D721Med (cell line): Measurements from ENCODE around the gene DCN.
A peak's percentile ranks its signal among the peaks of the same experiment; 100 is the strongest.

Experiments used
- DNase-seq: peaks from one replicate; pipeline ENCODE4 v3.0.0; 2011; ENCODE audit warnings: low spot score; ENCODE audit not compliant: insufficient read length
- FAIRE-seq: peaks from 2 replicates; lab custom pipeline; 2011; peaks lifted over from hg19 to GRCh38; lab: Jason Lieb, UNC
- TF ChIP-seq, protein P1 (sequence below): IDR thresholded peaks from 2 replicates; pipeline ENCODE4 v1.5.1; 2012; ENCODE audit warnings: mild to moderate bottlenecking, control low read depth; ENCODE audit not compliant: insufficient read depth; ENCODE audit errors: missing control alignments

Gene DCN

DNA sequence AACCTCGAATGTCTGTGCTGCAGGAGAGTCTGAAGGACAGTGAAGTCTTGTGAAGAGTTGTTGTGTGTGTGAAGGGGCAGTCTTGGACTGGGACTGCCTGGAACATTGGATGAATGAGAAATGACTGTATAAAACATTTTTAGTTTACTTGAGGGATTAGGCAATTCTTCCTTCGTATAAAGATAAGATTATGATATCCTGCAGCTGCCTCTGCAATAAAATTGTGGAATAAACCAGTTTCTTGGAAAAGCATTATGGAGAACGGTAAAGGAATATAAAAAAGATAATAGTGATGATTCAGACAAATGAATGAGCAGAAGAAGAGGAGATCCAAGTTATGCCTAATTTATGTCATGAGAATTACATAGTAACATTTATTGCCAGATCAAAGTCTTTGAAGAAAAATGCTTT, 40.4 kb downstream of the DCN start:
- TF ChIP-seq, protein P1, sequence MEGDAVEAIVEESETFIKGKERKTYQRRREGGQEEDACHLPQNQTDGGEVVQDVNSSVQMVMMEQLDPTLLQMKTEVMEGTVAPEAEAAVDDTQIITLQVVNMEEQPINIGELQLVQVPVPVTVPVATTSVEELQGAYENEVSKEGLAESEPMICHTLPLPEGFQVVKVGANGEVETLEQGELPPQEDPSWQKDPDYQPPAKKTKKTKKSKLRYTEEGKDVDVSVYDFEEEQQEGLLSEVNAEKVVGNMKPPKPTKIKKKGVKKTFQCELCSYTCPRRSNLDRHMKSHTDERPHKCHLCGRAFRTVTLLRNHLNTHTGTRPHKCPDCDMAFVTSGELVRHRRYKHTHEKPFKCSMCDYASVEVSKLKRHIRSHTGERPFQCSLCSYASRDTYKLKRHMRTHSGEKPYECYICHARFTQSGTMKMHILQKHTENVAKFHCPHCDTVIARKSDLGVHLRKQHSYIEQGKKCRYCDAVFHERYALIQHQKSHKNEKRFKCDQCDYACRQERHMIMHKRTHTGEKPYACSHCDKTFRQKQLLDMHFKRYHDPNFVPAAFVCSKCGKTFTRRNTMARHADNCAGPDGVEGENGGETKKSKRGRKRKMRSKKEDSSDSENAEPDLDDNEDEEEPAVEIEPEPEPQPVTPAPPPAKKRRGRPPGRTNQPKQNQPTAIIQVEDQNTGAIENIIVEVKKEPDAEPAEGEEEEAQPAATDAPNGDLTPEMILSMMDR = no peak
- no peak for DNase-seq
- FAIRE-seq = peak; percentile 38

DNA sequence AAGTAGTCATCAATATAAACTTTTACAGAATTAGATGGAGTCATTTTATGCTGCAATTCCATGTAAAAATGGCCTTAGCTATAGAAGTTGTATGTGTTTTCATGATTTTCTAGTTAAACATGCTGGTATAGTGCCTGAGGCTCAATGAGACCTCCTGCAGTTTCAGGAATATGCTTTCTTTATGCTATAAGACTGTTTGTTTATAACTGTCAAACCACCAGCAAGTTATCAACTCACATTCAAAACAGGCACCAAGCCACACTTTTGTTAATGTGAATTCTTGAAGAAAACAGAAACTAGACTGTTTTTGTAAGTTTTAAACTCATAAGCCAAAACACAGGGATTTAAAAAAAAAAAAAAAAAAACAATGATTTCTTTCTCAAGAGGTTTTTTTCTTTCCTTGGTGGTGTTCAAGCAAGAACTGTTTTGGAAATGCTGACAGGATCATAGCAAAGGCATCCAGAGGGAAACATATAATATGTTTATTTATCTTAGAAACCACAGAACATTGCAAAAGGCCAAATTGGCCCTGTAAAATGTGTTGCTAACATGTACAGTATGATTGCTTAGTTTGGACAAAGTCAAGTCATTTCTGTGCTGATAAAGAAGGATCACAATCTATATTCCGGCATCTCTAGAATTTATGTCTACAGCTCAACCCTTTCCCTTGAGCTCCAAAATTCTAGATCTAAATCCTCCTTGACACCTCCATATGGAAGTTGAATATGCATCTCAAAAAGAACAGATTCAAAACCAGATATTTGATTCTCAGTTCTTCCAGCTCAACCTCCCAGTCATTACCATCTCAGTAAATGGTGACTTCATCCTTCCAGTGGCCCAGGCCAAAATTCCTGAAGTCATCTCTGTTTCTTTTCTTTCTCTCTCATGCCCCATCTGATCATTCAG, 42.3 kb downstream of the DCN start:
- TF ChIP-seq, protein P1 = no peak
- FAIRE-seq (no peak), DNase-seq (no peak)

DNA sequence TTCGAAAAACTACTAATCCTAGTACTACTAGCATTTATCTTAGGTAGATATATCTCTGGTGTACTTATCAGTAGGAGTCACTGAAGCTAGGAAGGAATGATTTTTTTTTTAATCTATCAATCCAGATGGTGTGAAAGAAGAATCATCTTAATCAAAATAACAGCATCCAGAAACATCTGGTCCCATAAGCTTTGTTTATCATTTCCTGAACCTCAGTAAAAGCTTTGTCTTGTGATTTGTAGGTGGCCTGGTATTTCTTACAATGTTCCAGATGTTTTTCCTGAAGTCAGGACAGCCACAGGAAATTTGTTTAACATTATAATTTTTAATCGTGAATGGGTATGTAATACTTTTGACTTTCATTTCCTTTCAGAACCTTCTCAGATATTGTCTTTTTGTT, 43.3 kb downstream of the DCN start:
- TF ChIP-seq, protein P1 = no peak
- DNase-seq (no peak), FAIRE-seq (peak; percentile 67)

DNA sequence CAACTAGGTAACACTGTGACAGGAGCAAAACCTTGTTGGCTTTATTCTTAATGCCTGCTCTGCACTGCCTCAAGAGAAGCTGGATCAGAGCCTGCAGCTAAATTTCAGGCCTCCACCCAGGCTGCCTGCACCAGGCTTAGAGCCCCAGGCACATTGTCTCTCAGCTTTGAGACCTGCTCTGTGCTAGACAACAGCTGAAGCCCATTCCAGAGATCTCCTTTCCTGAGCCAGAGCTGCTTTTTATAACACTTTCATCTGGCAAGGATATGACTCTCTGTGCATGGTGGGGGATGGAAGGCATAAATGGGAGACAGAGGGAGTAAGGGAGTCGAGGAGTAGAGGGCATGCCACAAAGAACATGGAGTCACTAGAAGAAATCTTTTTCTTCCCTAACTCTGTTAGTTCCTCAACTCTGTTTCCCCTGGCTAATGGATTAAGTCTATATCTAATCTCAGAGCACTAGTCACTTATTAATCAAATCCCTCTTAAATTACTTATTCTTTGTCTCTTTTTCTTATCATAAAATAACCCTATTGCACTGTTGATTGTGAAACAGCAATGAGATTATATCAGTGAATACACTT, 44.2 kb downstream of the DCN start:
- DNase-seq = no peak
- peak; percentile 25 for FAIRE-seq

DNA sequence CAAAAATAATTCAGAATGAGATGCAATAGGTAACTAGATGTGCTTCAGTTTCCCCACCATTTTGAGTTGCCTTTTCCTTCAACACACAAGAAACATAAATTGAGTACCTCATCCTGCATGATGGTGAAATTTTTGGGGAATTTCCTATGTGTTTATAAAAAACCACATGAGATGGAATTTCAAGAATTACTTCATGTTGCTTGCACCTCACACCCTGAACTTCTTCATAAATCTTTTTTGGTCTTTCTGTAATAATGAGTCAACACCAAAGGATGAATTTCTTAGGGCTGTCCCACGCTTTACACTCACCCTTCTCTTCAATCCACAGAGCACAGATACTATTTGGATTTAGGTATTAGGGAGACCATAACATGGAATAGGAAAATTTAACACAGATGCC, 48.7 kb downstream of the DCN start:
- TF ChIP-seq, protein P1 = no peak
- no peak for DNase-seq
- no peak for FAIRE-seq

More for the DNA sequence above, 44.2 kb downstream of the DCN start:
- TF ChIP-seq, protein P1 = no peak

DNA sequence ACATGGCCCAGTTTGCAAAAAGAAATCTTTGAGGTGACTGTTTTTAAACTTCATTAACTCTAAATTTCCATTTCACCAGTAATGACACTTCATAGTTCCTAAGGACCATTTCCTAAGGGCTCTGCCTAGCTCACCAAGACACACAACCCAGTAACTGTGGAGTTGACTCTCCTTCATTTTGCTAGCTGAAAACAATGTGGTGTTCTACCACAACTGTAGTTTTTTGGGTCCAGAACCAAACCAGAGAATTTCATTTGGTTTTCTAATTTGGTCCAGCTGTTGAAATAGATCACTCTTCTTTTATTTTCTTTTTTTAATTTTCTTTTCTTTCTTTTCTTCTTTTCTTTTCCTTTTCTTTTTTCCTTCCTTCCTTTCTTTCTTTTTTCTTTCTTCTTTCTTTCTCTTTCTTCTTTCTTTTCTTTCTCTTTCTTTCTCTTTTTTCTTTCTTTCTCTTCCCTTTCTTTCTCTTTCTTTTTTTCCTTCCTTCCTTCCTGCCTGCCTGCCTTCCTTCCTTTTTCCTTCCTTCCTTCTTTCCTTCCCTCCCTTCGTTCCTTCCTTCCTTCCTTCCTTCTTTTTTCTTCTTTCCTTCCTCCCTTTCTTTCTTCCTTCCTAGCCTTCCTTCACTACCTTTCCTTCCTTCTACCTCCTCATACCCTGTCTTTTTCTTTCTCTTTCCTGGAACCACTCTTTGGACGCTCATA, 52.8 kb downstream of the DCN start:
- DNase-seq (no peak), FAIRE-seq (no peak)
- TF ChIP-seq, protein P1 = no peak
